Ovary (tissue), 9 donors: Measurements from ENCODE around the gene UBE3C. TPM values are rescaled to one million over a fixed set of nuclear protein-coding genes. Genes with fewer than 3 reads are reported as not detected.

ENCODE experiments used
- DNase-seq, 5 donors: peaks; one replicate each; pipeline ENCODE4 v3.0.0-alpha.2; 2019 to 2020
- H3K27ac ChIP-seq, 2 donors: fragments of 200-600 bp; one replicate each; pipeline versions ENCODE4 v1.5.1 to v1.8.0; 2019 to 2022
- H3K27me3 ChIP-seq: fragments of 200-600 bp; one replicate; pipeline ENCODE4 v1.8.0; 2022
- H3K36me3 ChIP-seq: fragments of 200-600 bp; sonication (generic); one replicate; pipeline ENCODE4 v1.5.1; 2019
- H3K4me1 ChIP-seq: one replicate; pipeline ENCODE4 v1.8.1; 2013; ENCODE audit warnings: mild to moderate bottlenecking, moderate library complexity; ENCODE audit not compliant: insufficient read depth
- H3K4me3 ChIP-seq: fragments of 200-600 bp; sonication (generic); one replicate; pipeline ENCODE4 v1.5.1; 2017
- H3K9me3 ChIP-seq, 2 donors: fragments of 200-600 bp in 1 of 2; sonication (generic) in 1 of 2; one replicate each; pipeline versions ENCODE4 v1.5.1 to v1.8.1; 2013 to 2019; ENCODE audit warnings: mild to moderate bottlenecking in 1 of 2, moderate library complexity in 1 of 2
- EP300 ChIP-seq: sonication (generic); formaldehyde crosslinking; IDR thresholded peaks from one replicate; pipeline ENCODE4 v1.6.1; 2017; ENCODE audit warnings: antibody characterized with exemption
- POLR2A ChIP-seq: fragments of 450-650 bp; IDR thresholded peaks from one replicate; pipeline ENCODE4 v1.6.1; 2017; ENCODE audit warnings: antibody characterized with exemption, mild to moderate bottlenecking, moderate library complexity
- WGBS, 3 donors: extraction: QIAGEN DNeasy Blood & Tissue Kit in 1 of 3; methylation state at CpG; one replicate each; pipeline versions ENCODE4 v1.1.5 to v1.1.7; 2013 to 2017; 5-methylcytosine and 5-hydroxymethylcytosine counted together
- intact Hi-C, 4 donors: fragments of 100-400 bp; cut with DNase I; formaldehyde crosslinking; loops; one replicate each; pipeline versions ENCODE4 v1.11.0 to v1.15.1; 2022 to 2023
- polyA plus RNA-seq, 2 donors: library from polyadenylated mRNA; stranded (reverse); fragments of 200-250 nt in 1 of 2; fragments of 350-450 nt in 1 of 2; fragmentation: Illumina TruSeq in 1 of 2; extraction: RNeasy Lipid Tissue Mini Kit (QIAGEN cat#74804) in 1 of 2; gene quantifications; one replicate each; pipeline ENCODE4 v1.2.3, GENCODE V29; 2013 to 2014
- total RNA-seq, 7 donors: library from RNA; depleted of rRNA in 2 of 7; stranded (reverse); fragments of >200 nt in 2 of 7; fragmentation: NEBNext Ultra II Directional in 3 of 7; extraction: Animal tissue kit (Norgen Biotek cat#: 25700) in 3 of 7; gene quantifications; one replicate each; pipeline versions ENCODE4 v1.1.0 to v1.2.4, GENCODE V29; 2016 to 2023
- TF ChIP-seq, protein P1 (sequence below), 3 donors: fragments of 450-650 bp in 2 of 3; fragments of 200-600 bp in 1 of 3; IDR thresholded peaks; one replicate each; pipeline versions ENCODE4 v1.5.1 to v1.8.0; 2016 to 2022; ENCODE audit warnings: antibody characterized with exemption in 3 of 3, mild to moderate bottlenecking in 1 of 3
- donor health status: DM: no; HTN: no; CAD: no; lungs with moderate emphysema.
- donor health status: DM: no; HTN: no; CAD: no.
- donor health status: Bipolar disorder and iron deficiency.
- donor health status: DM: yes; HTN: yes; CAD: no.
- donor health status: DM: no; HTN: no; CAD: no.
- donor health status: DM: yes; HTN: yes; CAD: no.

The UBE3C gene
- total and polyA plus RNA-seq, 9 donors = 21.5 to 62.7 (median 45.4) TPM

DNA sequence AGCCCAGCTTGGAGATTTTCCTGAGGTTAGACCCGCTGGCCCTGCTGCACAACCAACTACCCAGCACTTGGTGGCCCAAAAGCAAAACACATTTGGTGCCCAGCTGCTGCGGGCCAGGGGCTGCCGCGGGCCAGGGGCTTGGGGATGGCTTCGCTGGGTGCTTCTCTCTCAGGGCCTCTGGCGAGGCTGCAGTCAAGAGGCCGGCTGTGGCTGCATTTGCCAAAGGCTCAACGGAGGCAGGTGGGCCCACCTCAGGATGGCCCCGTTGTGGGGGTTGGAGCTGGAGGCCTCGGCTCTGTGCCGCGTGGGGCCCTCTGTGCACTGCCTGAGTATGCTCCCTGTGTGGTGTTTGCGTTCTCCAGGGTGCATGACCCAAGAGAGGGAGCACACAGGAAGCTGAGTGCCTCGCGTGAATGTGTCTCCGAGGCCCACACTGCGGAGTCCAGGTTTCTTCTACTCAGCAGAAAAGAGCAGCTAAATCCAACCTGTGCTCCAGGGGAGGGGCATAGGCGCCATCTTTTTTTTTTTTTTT lies 17.5 kb upstream of the UBE3C start:
- no peak for DNase-seq
- no peaks in the 10 kb centered on the region for H3K27me3 ChIP-seq
- H3K4me3 ChIP-seq = no peak overlapping the region
- 89 to 91% (median 90%) methylated on average over 18 of the region's 18 CpGs for WGBS, 3 donors
- H3K36me3 ChIP-seq = no peaks in the 10 kb centered on the region
- intact Hi-C loops = no loop called here
- no peak overlapping the region for H3K27ac ChIP-seq
- TF ChIP-seq, protein P1, sequence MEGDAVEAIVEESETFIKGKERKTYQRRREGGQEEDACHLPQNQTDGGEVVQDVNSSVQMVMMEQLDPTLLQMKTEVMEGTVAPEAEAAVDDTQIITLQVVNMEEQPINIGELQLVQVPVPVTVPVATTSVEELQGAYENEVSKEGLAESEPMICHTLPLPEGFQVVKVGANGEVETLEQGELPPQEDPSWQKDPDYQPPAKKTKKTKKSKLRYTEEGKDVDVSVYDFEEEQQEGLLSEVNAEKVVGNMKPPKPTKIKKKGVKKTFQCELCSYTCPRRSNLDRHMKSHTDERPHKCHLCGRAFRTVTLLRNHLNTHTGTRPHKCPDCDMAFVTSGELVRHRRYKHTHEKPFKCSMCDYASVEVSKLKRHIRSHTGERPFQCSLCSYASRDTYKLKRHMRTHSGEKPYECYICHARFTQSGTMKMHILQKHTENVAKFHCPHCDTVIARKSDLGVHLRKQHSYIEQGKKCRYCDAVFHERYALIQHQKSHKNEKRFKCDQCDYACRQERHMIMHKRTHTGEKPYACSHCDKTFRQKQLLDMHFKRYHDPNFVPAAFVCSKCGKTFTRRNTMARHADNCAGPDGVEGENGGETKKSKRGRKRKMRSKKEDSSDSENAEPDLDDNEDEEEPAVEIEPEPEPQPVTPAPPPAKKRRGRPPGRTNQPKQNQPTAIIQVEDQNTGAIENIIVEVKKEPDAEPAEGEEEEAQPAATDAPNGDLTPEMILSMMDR (IDR thresholded peaks at IDR 0.05) = no peak
- TF ChIP-seq POLR2A (no peak), EP300 (no peak)
- H3K4me1 ChIP-seq = no peaks in the 10 kb centered on the region
- no peaks in the 10 kb centered on the region for H3K9me3 ChIP-seq

DNA sequence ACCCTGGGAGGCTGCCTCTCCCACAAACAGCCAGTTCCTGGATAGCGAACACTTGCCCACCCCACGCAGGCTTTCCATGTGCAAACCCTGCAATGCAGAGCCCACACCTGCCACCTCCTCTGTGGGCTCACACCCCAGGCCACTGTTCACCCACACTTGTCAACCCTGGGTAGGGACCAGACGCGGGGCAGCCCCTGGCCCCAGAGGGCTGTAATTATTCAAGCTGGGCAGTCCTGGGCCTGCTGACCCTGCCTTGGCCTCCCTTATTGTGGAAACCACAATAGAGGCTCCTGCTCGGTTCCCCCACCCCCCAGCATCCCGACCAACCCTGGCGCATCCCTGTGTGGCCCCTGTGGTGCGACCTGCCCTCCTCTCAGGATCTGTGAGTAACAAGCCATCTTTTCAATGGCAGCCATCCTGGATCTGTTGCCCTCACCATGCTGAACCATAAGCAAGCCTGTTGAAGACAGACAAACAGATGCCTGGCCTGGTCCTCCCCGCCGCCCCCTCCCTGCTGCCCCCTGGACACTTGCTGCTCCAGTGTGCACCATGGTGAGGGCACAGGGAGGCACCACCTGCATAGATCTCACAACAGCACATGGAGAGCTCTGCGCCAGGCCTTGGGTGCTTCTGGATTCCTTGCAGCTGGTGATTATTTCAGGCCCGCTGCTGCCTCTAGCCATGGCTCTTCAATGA lies 15.8 kb upstream of the UBE3C start:
- H3K27me3 ChIP-seq = no peaks in the 10 kb centered on the region
- H3K27ac ChIP-seq = no peak overlapping the region
- no peak for DNase-seq
- H3K4me3 ChIP-seq = no peak overlapping the region
- no peaks in the 10 kb centered on the region for H3K36me3 ChIP-seq
- no peak for TF ChIP-seq EP300
- TF ChIP-seq, protein P1 (IDR thresholded peaks at IDR 0.05) = no peak
- no peak for TF ChIP-seq POLR2A
- 78 to 87% (median 80%) methylated on average over 12 of the region's 12 CpGs for WGBS, 3 donors
- intact Hi-C loops = no loop called here
- no peaks in the 10 kb centered on the region for H3K9me3 ChIP-seq
- no peaks in the 10 kb centered on the region for H3K4me1 ChIP-seq

DNA sequence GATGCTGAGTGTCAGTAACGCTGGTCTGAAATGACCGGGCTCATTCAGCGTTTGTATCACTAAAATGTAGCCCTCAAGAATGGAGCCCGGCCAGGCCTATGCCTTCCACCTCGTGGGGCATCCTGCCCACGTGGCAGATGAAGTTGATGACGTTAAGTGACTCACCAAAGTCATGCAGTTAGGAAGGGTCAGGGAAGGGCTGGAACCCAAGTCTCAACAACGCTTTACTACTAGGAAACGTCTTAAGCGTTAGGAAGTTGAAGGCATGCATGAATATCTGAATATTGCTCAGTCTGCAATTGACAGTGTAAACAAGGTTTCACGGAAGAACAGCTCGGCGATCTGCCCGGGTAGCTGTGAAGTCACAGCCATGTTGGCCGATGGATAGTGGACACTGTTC lies 14.0 kb upstream of the UBE3C start:
- DNase-seq = no peak
- no peaks in the 10 kb centered on the region for H3K4me1 ChIP-seq
- no peaks in the 10 kb centered on the region for H3K9me3 ChIP-seq
- no peak for TF ChIP-seq EP300
- TF ChIP-seq POLR2A = no peak
- TF ChIP-seq, protein P1 (IDR thresholded peaks at IDR 0.05) = no peak
- no peak overlapping the region for H3K4me3 ChIP-seq
- intact Hi-C loops = no loop called here
- no peak overlapping the region for H3K27ac ChIP-seq
- no peaks in the 10 kb centered on the region for H3K36me3 ChIP-seq
- no peaks in the 10 kb centered on the region for H3K27me3 ChIP-seq
- 68 to 84% (median 79%) methylated on average over 15 of the region's 15 CpGs for whole genome bisulfite sequencing, 3 donors

DNA sequence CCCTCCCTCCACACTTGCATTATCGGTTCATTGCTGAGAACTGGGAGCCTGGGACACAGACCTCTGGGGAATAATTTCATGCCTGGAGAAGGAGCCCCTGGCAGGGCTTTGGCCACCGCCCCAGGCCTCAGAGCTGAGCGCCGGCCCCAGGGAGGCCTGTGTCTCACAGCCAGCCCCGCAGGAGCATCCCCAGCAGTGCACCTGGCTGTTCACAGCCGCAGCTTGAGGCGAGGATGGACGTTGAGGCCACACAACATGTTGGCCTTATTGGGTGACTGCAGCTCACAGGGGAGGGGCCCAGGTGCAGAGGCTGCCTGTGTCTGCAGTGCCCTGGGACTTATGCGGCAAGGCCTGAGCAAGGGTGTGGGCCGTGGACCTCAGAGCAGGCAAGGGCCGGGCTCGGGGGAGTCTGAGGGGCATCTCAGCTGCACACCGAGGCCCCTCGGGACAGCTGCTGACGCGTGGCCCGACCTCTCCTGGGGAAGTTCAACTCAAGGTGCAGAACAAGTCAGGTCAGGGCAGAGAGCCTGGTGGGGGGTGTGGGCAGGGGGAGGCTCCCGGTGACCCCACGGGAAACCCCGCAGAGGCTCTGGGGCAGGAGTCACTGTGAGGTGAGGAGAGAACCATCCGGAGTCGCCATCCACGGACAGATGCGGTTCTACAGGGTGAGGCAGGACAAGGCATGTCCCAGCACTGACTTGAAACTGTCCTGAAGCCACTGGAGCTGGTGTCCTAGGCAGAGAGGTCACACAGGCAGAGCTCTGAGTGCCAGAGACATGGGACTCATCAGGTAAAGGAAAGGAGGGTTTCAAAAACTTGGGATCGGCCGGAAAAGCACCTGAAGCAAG lies 13.1 kb upstream of the UBE3C start:
- H3K4me1 ChIP-seq = no peaks in the 10 kb centered on the region
- H3K36me3 ChIP-seq = no peaks in the 10 kb centered on the region
- TF ChIP-seq EP300 (no peak), POLR2A (no peak)
- TF ChIP-seq, protein P1 (IDR thresholded peaks at IDR 0.05) = no peak
- H3K27me3 ChIP-seq = no peaks in the 10 kb centered on the region
- intact Hi-C loops = no loop called here
- no peak for DNase-seq
- no peak overlapping the region for H3K4me3 ChIP-seq
- no peaks in the 10 kb centered on the region for H3K9me3 ChIP-seq
- 72 to 81% (median 78%) methylated on average over 26 of the region's 26 CpGs for WGBS, 3 donors
- H3K27ac ChIP-seq = no peak overlapping the region
